ENCODE data around the gene AIP.

Gene AIP

DNA sequence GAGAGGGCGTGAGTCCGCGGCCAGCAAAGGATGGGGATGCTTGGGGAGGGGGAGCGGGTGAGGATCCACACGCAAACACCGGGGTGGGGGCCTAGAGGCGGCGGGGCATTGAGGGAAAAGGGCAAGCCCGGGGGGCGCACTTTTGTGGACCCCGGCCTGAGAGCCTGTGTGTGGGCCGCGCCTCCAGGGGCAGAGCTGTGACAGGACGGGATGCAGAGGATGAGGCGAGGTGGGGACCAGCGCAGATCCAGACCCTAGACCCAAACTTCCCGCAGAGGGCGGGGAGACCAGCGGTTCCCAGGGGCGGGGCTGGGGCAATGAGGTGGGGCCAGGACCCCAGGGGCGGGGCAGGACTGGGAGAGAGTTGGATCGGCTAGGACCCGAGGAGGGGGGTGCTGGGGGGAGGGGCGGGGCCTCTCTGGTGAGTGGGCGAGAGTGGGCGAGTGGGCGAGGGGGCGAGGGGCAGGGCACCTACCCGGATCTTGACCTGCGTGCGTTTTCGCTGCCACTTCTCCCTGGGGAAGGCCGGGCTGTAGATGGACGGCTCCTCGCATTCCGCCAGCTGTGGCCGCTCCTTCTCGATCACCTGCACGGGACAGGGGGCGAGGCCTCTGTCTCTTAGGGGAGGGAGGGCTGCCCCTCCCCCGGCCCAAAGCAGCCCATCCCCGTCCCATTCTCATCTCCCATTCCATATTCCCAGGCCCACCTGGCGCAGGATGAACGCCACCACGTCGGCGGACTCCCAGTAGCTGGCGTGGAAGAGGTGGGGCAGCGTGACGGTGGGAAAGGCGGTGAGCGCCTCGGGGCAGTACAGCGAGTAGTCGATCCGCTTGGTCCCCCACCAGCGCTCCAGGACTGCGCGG lies 11.8 kb downstream of the AIP start:
- no peak for DNase-seq

- DNase-seq, result no peak
These were observed 12.6 kb downstream of the AIP start for GRCh38 chr11:67495234-67496005.

DNA sequence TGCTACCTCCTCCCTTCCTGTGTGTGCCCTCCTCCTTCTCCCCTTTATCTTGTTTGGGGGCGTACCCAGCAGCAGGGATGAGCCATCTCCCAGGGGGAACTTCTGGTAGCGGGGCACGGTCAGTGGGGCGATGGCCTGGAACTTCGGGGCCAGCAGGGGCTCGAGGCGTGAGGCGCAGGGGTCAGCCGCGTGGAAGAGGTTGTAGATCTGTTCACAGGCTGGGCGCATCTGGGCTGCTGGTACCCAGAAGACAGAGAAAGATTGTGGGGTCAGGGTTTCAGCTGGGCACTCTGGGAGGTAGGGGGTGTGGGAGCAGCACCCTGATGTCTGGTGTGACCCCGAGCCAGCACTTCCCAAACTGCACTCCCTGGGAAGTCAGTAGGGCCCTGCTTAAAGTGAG lies 13.3 kb downstream of the AIP start:
- DNase-seq, result no peak

DNA sequence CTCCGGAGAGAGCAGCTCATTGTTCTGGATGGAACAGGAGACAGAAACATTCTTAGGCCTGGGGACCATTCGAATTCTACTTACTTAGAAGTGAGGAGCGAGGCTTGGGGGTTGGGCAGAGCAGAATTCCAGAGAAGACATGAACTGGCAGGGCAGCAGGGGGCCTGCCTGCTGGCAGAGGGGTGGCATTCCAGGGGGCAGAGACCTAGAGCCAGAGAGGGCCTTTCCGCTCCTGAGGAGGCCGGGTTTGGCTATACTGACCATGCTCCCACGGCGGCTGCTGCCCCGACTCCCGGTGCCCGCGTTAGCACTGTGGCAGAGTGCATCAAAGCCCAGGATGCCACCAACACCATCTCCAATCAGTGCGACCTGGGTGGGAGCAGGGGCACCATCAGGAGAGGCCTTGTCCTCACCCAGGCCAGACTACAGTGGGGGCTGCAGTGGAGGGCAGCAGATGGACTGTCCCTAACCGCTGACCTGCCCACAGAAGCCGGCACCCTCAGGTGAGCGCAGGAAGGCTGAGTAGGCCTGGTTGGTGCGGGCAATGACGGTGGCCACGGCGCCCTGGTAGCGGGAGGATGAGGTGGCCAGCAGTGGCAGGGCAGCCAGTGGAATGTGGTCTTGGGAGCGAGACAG lies 14.9 kb downstream of the AIP start:
- no peak for DNase-seq

DNA sequence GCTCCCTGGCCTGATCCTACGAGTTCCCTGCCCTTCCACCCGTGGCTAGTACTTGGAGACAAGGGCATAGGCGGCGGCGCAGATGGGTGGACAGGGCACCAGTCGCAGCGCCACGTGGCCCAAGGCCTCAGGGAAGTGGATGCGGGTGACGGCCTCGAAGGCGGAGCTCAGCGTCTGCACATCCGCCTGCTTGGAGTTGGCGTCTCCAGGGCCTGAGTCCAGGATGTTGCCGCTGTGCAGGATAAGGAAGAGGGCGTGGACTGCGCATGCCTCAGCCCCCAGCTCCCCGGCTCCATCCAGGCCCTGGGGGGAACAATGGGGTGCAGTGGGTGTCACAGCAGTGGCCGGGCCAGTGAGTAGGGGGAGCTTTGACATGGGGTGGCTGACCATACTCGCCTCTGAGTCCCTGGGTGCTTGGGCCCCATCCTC lies 15.7 kb downstream of the AIP start:
- DNase-seq, result no peak

DNA sequence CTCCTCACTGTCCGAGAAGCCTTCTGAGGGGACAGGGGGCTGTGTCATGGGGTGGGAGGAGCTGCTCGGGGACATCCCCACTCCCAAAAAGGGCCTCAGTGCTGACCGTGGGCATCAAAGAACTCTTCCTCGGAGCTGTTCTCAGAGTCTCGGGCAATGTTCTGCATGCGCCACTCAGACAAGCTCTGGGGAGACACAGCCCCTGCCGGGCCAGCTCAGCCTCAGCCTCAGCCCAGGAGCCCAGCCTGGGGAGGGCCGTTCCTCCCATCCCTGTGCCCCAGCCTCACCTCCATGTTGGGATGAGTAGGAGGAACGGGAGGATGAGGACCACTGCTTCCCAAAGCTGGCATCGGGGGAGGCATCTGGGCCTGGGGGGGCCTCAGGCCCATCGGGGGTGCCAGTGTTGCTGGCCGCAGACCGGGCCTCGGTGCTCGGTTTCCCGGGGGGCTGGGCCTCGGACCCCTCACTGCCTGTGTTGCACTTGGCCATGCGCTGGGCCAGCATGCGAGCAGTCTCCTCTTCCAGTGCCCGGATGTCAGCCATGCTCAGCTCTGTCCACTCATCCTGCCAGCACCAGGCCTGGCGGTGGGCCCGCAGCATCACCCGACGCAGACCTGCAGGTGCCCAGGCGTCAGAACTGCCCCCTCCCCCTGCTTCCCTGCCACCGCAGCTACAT lies 17.1 kb downstream of the AIP start:
- no peak for DNase-seq

DNA sequence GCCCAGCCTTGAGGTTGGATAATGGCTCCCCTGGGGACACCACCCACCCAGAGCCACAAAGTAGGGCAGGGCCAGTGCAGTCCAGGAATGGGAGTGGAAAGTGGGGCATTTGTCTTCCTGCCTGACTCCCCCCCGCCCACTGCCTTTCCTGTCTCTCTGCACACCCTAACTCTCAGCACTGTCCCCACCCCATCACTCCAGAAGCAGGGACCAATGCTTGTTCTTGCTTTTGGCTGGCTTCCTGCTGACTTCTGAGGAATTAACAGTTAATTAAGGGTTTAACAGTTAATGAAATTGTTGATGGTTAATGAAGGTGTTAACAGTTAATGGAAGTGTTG lies 17.6 kb downstream of the AIP start:
- DNase-seq, result no peak

GRCh38 chr11:67500831-67501715 lies 18.2 kb downstream of the AIP start:
- no peak for DNase-seq

DNA sequence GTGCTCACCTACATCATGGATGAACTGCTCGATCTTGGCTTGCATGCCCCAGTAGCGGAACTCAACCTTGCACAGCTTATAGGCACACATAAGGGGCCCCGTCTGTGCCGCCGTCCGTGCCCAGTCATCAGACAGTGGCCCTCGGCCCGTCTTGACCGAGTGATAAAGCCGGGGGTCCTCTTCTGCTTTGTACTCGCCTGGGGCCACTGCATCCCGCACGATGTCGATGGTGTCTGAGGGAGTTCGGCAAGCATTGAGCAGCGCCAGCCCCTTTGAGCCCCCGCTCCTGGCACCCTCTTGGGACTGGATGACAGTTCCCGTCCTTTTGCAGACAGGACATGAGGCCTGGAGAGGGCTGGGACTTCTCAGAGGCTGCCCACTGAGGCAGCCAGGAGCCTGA lies 19.0 kb downstream of the AIP start:
- no peak for DNase-seq

GRCh38 chr11:67502328-67502979 lies 19.6 kb downstream of the AIP start:
- no peak for DNase-seq

DNA sequence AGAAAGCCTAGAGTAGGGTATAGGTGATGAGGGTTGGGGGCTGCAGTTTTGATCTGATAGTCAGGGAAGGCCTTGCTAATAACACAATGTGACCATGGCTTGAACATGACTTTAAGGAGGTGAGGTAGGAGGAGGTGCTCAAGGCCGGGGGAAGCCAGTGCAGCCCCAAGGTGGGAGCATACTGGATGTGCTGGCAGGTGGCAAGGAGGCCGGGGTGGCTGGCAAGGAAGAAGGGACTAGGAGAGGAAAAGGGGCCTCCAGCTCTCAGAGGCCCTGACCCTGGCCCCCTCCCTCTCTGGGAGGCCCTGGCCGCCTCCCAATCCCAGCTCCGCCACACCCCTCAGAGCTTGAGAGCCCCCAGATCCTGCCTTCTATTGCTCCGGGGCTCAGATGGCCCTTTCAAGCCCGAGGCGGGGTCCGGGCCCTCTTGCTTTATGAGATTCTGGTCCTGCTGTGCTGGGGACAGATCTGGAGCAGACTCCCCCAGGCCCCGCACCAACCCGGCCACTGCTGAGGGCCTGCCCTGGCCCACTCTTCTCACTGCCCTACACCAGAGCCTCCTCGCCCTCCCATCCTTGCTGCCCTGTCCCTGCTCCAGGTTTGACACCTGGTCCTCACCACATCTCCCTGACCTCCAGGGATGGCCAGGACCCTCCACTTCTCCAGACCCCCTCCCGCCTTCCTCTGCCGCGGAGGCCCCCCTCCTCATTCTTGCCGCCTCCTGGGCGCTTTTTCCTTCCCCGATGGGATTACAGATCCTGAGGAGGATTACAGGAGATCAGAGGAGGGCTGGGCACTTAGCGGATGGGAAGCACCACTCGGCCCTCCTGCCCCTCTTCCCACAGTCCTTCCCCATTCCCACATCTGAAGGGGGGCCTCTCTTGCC lies 20.5 kb downstream of the AIP start:
- DNase-seq, result no peak

DNA sequence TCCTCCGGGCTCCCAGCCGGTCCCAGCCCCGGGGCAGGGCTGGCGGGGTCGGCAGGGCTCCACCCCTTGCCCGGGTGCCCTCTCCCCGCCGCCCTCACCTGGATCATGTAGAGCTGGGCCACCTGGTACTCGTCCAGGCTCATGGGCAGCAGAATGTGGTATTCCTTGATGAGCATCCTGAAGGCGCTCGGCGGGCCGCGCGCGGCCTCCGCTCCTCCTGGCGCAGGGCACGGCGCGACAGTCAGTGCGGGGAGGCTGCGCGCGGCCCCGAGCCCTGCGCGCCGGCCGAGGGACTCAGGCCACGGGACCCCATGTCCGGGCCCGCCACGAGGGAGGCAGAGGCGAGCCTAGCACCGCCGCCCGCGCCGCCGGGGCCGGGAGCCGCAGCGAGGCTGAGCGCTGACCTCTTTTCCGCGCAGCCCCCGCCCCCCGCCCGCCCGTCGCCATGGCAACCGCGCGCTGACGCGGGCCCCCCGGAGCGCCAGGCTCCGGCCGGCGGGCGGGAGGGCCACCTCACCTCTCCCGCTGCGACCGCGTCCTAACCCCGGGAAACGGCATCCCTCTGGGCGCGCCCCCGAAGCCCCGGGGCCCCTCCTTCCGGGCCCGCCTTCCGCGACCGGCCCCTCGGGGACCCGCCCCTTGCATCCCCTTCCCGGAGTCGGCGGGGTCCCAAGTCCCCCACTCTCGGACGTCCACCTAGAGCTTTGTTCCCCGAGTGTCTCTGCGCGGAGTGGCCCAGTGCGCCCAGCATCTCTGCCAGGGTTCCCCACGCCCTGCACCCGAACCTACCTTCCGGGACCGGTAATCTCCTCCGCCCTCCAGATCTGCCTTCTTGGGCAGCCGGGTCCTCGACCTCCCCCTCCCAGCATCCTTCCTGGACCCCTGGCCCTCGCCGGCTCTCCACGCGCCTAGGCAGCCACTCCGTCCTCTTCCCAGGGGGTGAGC lies 21.5 kb downstream of the AIP start:
- DNase-seq, result no peak

GRCh38 chr11:67504950-67505581 lies 22.2 kb downstream of the AIP start, which contains the start of gene PITPNM1:
PITPNM1 (minus strand) TSS chr11:67505363; CDS start chr11:67504180, 1,183 bp downstream.
- no peak for DNase-seq

GRCh38 chr11:67505605-67506396 lies 23.0 kb downstream of the AIP start:
- peak; percentile 59 for DNase-seq

- no peak for DNase-seq
These were observed 23.7 kb downstream of the AIP start for GRCh38 chr11:67506426-67507051.

GRCh38 chr11:67507242-67507863 lies 24.5 kb downstream of the AIP start:
- no peak for DNase-seq
